OCI-LY7 (cell line): ENCODE measurements around the gene ARHGAP26. TPM values are rescaled to one million over a fixed set of nuclear protein-coding genes. Genes with fewer than 3 reads are reported as not detected.

Experiments used
- BruUV-seq: library from RNA; stranded (reverse); fragments of 400-500 nt; replicated peaks from 2 replicates; lab custom pipeline; 2021; lab: Mats Ljungman, UMichigan
- CTCF ChIA-PET: fragments of 300-600 bp; sonication (Branson Sonifier 250); formaldehyde crosslinking; loops from one replicate; lab custom pipeline; 2022; ENCODE audit warnings: antibody characterized with exemption; ENCODE audit not compliant: unreplicated experiment; lab: Charles Lee
- POLR2A ChIA-PET: fragments of 300-600 bp; sonication (Branson Sonifier 250); formaldehyde crosslinking; loops from one replicate; lab custom pipeline; 2022; ENCODE audit warnings: antibody characterized with exemption; lab: Charles Lee
- DNase-seq: peaks from one replicate; pipeline ENCODE4 v3.0.0-alpha.2; 2015; ENCODE audit warnings: low spot score
- H2AFZ ChIP-seq: fragments of 200-600 bp; sonication (generic), shearing (Covaris generic); 2 replicates; pipeline ENCODE4 v1.6.1; 2014; ENCODE audit warnings: mild to moderate bottlenecking, antibody characterized with exemption, low read length, moderate library complexity
- H3K27ac ChIP-seq: fragments of 200-600 bp; sonication (generic); 2 replicates; pipeline ENCODE4 v1.5.1; 2014; ENCODE audit warnings: mixed run types, low read depth, mild to moderate bottlenecking, moderate library complexity, low read length, inconsistent platforms; ENCODE audit not compliant: poor library complexity, severe bottlenecking
- H3K36me3 ChIP-seq: fragments of 200-600 bp; sonication (generic); 2 replicates; pipeline ENCODE4 v1.6.1; 2014; ENCODE audit warnings: mild to moderate bottlenecking, antibody characterized with exemption, low read length, moderate library complexity, mixed read lengths; ENCODE audit not compliant: insufficient read depth
- H3K4me1 ChIP-seq: fragments of 200-600 bp; sonication (generic); 2 replicates; pipeline ENCODE4 v1.5.1; 2014; ENCODE audit warnings: mild to moderate bottlenecking, low read length; ENCODE audit not compliant: insufficient read depth, poor library complexity, severe bottlenecking
- H3K4me2 ChIP-seq: fragments of 200-600 bp; sonication (generic); 2 replicates; pipeline ENCODE4 v1.6.1; 2014; ENCODE audit warnings: mild to moderate bottlenecking, low read length
- H3K4me3 ChIP-seq: fragments of 200-600 bp; sonication (generic); 2 replicates; pipeline ENCODE4 v1.5.1; 2014; ENCODE audit warnings: mild to moderate bottlenecking, low read depth, low read length; ENCODE audit not compliant: poor library complexity, severe bottlenecking
- H3K79me2 ChIP-seq: fragments of 200-600 bp; sonication (generic); 2 replicates; pipeline ENCODE4 v1.6.1; 2016; ENCODE audit warnings: low read depth, mild to moderate bottlenecking, low read length, moderate library complexity, mixed read lengths; ENCODE audit not compliant: insufficient read depth
- H3K9me2 ChIP-seq: fragments of 200-600 bp; sonication (generic); 2 replicates; pipeline ENCODE4 v1.6.1; 2016; ENCODE audit warnings: mild to moderate bottlenecking, low read length, mixed read lengths; ENCODE audit not compliant: insufficient read depth
- H3K9me3 ChIP-seq: fragments of 200-600 bp; sonication (generic); 2 replicates; pipeline ENCODE4 v1.6.1; 2014; ENCODE audit warnings: mild to moderate bottlenecking, mixed run types, low read length, mixed read lengths
- H4K20me1 ChIP-seq: fragments of 200-600 bp; sonication (generic); 2 replicates; pipeline ENCODE4 v1.6.1; 2014; ENCODE audit warnings: mild to moderate bottlenecking, antibody characterized with exemption, low read length, moderate library complexity, mixed read lengths; ENCODE audit not compliant: insufficient read depth
- CTCF ChIP-seq: fragments of 200-600 bp; sonication (generic); conservative IDR thresholded peaks from 2 replicates; pipeline ENCODE4 v1.5.1; 2014; ENCODE audit warnings: mild to moderate bottlenecking, antibody characterized with exemption, low read length, moderate library complexity, mixed read lengths
- EZH2phosphoT487 ChIP-seq: fragments of 200-600 bp; sonication (generic); IDR thresholded peaks from 2 replicates; pipeline ENCODE4 v1.6.1; 2018; ENCODE audit warnings: low read depth, borderline replicate concordance, mild to moderate bottlenecking, mixed run types, antibody characterized with exemption, low read length, moderate library complexity, mixed read lengths
- intact Hi-C: fragments of 100-400 bp; cut with micrococcal nuclease; formaldehyde crosslinking; loops from one replicate; pipeline ENCODE4 v1.10.0; 2022; ENCODE audit not compliant: unreplicated experiment
- total RNA-seq, 2 experiments: library from RNA; depleted of rRNA in 1 of 2; stranded (reverse); fragments of >200 nt in 1 of 2; shearing (Covaris generic) in 1 of 2; gene quantifications; 2 replicates each; pipeline ENCODE4 v1.2.3, GENCODE V29; 2014 to 2022

ARHGAP26 gene
- total RNA-seq, 2 experiments from 2014 or later: 7.0 to 19.1 TPM

GRCh38 chr5:143140492-143141203 lies 370.5 kb downstream of the ARHGAP26 start:
- no TSS peak for BruUV-seq
- no peak overlapping the region for H3K4me2 ChIP-seq
- no peak overlapping the region for H3K4me3 ChIP-seq
- no peaks in the 10 kb centered on the region for H4K20me1 ChIP-seq
- H3K36me3 ChIP-seq: no peaks in the 10 kb centered on the region
- intact Hi-C loops: no loop called here
- DNase-seq: no peak
- H3K9me2 ChIP-seq: no peaks in the 10 kb centered on the region
- no peak for TF ChIP-seq CTCF
- no peak for TF ChIP-seq EZH2phosphoT487
- no peak overlapping the region for H3K27ac ChIP-seq
- H2AFZ ChIP-seq: no peak overlapping the region
- H3K79me2 ChIP-seq: no peaks in the 10 kb centered on the region
- no peaks in the 10 kb centered on the region for H3K9me3 ChIP-seq
- no peaks in the 10 kb centered on the region for H3K4me1 ChIP-seq
- ChIA-PET POLR2A (interaction anchor here (0.7 to 1.4 kb wide), 2 partner anchors 14 to 530 kb away, joined by 3 to 4 read pairs; no protein-coding TSS in a partner anchor), CTCF (no interaction called here)

GRCh38 chr5:143141652-143142051 lies 371.5 kb downstream of the ARHGAP26 start:
- ChIA-PET CTCF (no interaction called here), POLR2A (interaction anchor here (1.2 kb wide), 1 partner anchor 10 kb away, joined by 10 read pairs; no protein-coding TSS in a partner anchor)

More at GRCh38 chr5:143141652-143142051, 371.5 kb downstream of the ARHGAP26 start:
- H3K4me1 ChIP-seq: no peaks in the 10 kb centered on the region
- no peaks in the 10 kb centered on the region for H3K36me3 ChIP-seq
- BruUV-seq: no TSS peak
- DNase-seq: no peak
- intact Hi-C loops: no loop called here
- no peak overlapping the region for H3K4me3 ChIP-seq
- no peak for TF ChIP-seq EZH2phosphoT487
- no peak for TF ChIP-seq CTCF
- no peak overlapping the region for H2AFZ ChIP-seq
- H3K79me2 ChIP-seq: no peaks in the 10 kb centered on the region
- no peak overlapping the region for H3K4me2 ChIP-seq
- no peaks in the 10 kb centered on the region for H4K20me1 ChIP-seq
- no peaks in the 10 kb centered on the region for H3K9me2 ChIP-seq
- no peaks in the 10 kb centered on the region for H3K9me3 ChIP-seq
- H3K27ac ChIP-seq: no peak overlapping the region
